Effector CD8-positive, alpha-beta T cell (primary cell): ENCODE results near the gene LTB.
"Not testable (repeated sequence)": the region's sequence is repeated elsewhere in the genome, so short reads cannot be mapped to it uniquely, and the experiment has no call there.

Experiments
- DNase-seq: peaks from one replicate; lab custom pipeline; 2025; lab: John Stamatoyannopoulos, UW

The LTB gene

DNA sequence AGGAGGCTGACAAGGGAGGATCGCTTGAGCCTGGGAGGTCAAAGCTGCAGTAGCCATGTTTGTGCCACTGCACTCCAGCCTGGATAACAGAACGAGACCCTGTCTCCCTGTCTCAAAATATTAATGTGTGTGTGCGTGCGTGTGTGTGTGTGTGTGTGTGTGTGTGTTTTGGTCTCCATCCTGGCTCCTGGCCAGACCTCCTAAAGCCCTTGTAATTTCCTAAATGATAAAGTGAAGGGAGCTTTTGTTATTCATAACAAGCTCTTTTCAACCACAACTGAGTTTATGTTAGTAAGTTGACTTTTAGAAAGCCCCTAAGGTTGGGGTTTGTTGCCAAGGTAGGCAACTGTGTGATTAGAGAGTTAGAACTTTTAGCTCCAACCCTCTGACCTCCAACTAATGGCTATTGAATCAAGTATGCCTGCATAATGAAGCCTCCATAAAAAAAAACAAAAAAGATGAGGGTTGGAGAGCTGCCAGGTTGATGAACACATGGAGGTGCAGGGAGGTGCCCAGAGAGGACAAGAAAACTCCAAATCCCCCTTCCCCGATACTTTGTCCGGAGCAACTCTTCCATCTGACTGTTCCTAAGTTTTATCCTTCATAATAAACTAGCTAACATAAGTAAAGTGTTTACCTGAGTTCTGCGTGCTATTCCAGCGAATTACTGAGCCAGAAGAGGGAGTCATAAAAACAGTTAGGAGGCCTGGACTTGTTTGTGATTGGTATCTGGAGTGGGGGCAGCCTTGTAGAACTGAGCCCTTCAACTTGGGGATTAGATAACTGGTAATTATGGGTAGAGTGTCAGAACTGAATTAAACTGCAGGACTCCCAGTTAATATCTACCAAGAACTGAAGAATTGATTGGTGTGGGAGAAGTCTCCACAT is 27.5 kb upstream of the LTB start:
- no peak for DNase-seq

GRCh38 chr6:31607317-31607716 is 25.1 kb upstream of the LTB start:
- no peak for DNase-seq

DNA sequence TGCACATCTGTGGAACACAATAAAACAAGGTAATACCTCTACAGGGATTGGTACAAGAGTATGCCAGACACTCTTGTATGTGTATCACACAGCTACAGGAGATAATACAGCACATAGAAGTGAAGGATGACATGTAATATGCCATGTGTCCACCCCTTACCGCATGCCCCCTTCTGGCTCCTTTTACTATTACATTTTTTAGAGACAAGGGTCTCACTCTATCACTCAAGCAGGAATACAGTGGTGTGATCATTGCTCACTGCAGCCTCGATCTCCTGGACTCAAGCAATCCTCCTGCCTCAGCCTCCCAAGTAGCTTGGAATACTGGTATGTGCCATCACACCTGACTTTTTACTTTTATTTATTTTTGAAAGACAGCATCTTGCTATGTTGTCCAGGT is 14.8 kb upstream of the LTB start:
- peak; percentile 13 for DNase-seq

GRCh38 chr6:31592396-31592771 is 10.2 kb upstream of the LTB start:
- no peak for DNase-seq

DNA sequence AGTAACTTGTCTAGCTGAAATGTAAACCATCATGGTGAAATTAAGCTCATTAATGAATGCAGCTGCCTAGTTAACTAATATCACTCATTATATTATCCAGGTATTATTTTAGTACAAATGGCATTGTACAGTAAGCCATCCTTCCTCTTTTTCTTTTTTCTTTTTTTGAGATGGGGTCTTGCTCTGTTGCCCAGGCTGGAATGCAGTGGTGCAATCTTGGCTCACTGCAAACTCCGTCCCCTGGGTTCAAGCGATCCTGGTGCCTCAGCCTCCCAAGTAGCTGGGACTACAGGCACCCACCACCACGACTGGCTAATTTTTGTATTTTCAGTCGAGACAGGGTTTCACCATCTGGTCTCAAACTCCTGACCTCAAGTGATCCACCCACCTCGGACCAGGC is 8.5 kb upstream of the LTB start:
- not testable (repeated sequence) for DNase-seq

- DNase-seq: no peak
Observed at GRCh38 chr6:31588871-31589650, 6.8 kb upstream of the LTB start.

- no peak for DNase-seq
Observed at GRCh38 chr6:31587791-31588777, 5.9 kb upstream of the LTB start.

DNA sequence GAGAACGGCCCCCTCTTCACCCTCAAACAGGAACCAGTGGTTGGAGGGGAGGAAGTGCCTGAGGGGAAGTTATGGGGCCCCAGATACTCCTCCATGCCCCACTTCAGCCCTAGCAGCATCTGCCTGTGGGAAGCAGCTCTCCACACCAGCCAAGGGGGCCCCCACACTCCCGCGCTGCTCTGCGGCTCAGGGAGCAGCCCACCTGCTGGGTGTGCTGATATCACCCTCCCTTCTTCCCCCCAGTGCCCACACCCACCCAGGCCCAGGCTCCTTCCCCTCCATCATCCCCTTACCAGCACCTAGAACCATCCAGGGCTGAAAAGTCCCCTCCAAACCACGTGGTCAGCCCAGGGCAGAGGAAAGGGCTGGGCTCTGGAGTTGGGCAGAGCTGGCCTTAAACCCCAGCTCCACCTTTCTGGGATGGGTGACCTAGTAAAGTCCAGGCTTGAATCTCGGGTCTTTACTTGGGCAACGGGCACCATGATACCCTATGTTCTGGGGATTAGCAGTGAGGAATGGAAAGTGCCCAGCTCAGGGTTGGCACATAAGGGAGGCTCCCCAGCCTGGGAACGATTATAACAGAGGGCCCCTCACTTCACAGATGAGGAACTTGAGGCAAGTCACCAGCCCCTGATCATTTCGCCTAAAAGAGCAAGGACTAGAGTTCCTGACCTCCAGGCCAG is 4.5 kb upstream of the LTB start:
- no peak for DNase-seq

DNA sequence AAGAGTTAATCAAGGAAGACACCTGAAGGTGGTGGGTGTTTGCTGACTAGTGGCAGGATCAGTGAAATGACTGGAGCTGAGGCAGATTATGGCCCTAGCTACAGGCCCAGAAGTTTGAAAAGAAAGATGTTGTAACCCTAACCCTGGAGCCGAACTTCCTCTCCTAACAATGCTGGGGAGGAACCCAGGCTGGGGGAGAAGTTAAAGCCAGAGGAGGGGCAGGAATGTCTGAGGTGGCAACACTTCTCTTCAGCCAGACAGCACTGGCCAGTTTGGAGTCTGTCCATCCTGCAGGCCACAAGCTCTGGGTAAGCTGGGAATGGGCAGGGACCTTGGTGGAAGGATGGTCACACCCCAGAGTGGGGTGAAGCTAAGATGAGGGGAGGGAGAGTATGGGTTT is 3.8 kb upstream of the LTB start, which contains the start of gene LST1:
TSS of gene LST1 (plus strand) at position 270 of the 400 bp plus-strand sequence. CDS start 1,023 bp downstream, outside the sequence.
- DNase-seq: no peak

DNA sequence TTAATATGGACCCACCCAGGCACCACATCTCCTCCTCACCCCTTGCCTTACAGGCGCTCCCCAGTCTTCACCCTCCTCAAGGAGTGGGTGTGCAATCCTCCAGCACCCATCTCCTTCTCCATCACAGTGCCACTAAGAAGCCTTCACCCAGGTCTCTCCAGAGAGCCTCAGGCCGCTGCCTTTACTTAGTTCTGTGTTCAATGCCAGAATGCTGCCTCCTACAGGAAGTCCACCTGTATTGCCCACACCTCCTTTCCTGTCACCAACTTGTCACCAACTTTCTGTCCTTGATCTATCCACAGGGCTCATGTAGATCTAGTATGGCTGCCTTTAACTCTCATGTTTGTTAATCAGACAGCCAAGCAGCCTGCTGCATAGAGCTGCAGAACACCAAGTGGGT is 3.3 kb upstream of the LTB start:
- DNase-seq: no peak

GRCh38 chr6:31581434-31582229 is 592 bp downstream of the LTB start:
- DNase-seq: no peak

GRCh38 chr6:31580807-31581433 is 1.3 kb downstream of the LTB start:
- DNase-seq: peak; percentile 83

DNA sequence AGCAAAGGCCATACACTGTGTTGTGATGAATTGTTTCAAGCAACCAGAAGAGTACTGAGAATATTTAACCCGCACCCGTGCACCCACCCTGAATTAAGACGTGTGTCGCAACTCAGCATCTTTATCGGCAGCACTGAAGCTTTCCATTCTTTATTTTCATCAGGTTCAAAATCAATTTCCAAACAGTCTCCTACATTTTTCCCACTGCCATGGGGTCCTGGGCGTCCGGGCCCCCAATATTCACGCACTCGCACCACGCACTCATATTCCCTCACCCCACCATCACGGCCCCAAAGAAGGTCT is 1.8 kb downstream of the LTB start:
- no peak for DNase-seq

DNA sequence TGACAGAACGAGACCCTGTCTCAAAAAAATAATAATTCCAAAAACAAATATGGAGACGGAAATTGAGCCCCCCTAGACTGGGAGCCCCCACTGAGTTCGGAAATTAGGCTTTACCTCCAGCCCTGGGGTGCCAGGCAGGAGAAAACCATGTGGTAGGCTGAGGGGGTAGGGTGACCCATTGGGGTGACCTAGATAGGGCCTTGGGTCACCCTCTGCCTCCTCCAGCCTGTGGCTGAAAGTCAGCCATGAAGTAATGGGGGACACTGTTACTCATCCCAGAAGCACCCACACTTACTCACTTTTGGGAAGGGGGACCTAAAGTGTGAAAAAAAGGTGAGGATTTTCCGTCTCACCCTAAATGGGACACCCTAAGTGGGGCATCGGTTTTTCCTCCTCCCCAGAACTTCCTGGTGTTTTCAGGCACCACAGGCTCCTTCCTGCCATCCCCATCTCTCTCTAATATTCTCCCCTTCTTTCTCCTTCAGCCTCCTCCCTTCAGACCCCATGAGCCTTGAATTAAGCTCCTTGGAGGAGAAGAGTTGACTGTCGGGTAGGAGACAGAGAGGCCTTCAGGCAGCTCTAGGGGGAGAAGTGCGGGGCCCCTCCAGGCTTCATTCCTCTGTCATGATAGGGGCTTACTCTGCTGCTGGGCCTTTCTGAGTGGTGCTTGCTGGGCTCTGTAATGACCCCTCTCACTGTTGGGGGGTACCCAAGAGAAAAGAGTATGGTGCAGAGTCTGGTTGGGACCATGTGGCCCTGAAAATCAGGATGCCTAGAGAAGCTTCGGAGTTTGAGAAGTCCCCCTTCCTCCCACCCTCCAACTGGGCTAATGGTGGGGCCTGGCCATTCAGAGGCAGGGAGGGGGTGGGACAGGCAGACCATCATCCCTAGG is 2.4 kb downstream of the LTB start:
- DNase-seq: no peak

GRCh38 chr6:31579119-31579505 is 3.1 kb downstream of the LTB start:
- DNase-seq: no peak

- DNase-seq: no peak
Observed at GRCh38 chr6:31578184-31579118, 3.8 kb downstream of the LTB start.

DNA sequence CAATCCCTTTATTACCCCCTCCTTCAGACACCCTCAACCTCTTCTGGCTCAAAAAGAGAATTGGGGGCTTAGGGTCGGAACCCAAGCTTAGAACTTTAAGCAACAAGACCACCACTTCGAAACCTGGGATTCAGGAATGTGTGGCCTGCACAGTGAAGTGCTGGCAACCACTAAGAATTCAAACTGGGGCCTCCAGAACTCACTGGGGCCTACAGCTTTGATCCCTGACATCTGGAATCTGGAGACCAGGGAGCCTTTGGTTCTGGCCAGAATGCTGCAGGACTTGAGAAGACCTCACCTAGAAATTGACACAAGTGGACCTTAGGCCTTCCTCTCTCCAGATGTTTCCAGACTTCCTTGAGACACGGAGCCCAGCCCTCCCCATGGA is 4.7 kb downstream of the LTB start:
- DNase-seq: no peak
